Loucy (cell line): ENCODE results near the gene PTPRK.

ENCODE experiments used
- H2AFZ ChIP-seq: fragments of 200-600 bp; sonication (generic); 2 replicates; pipeline ENCODE4 v1.6.0; 2016; ENCODE audit warnings: antibody characterized with exemption, mild to moderate bottlenecking, low read length, moderate library complexity
- H3F3A ChIP-seq: fragments of 200-600 bp; 2 replicates; pipeline ENCODE4 v1.6.0; 2016; ENCODE audit warnings: antibody characterized with exemption, low read depth, mild to moderate bottlenecking
- H3K27me3 ChIP-seq: fragments of 200-600 bp; sonication (generic); 2 replicates; pipeline ENCODE4 v1.6.1; 2014; ENCODE audit warnings: low read length, mild to moderate bottlenecking; ENCODE audit not compliant: insufficient read depth, poor library complexity, severe bottlenecking
- H3K36me3 ChIP-seq: fragments of 200-600 bp; sonication (generic); 2 replicates; pipeline ENCODE4 v1.6.1; 2016; ENCODE audit warnings: low read length; ENCODE audit not compliant: insufficient read depth
- H3K4me1 ChIP-seq: fragments of 200-600 bp; sonication (generic); 2 replicates; pipeline ENCODE4 v1.5.1; 2014; ENCODE audit warnings: low read length, mild to moderate bottlenecking; ENCODE audit not compliant: insufficient read depth, poor library complexity, severe bottlenecking
- H3K4me2 ChIP-seq: fragments of 200-600 bp; sonication (generic); 2 replicates; pipeline ENCODE4 v1.6.0; 2014; ENCODE audit warnings: antibody characterized with exemption, low read length, low read depth, mild to moderate bottlenecking; ENCODE audit not compliant: poor library complexity, severe bottlenecking
- H3K4me3 ChIP-seq: fragments of 200-600 bp; sonication (generic); 2 replicates; pipeline ENCODE4 v1.5.1; 2014; ENCODE audit warnings: low read length, mild to moderate bottlenecking, mixed read lengths; ENCODE audit not compliant: poor library complexity, severe bottlenecking
- H3K79me2 ChIP-seq: fragments of 200-600 bp; sonication (generic); 2 replicates; pipeline ENCODE4 v1.6.1; 2014; ENCODE audit warnings: low read length; ENCODE audit not compliant: insufficient read depth
- H3K9ac ChIP-seq: fragments of 200-600 bp; sonication (generic); 2 replicates; pipeline ENCODE4 v1.6.0; 2014; ENCODE audit warnings: mild to moderate bottlenecking, low read depth, low read length, moderate library complexity; ENCODE audit not compliant: poor library complexity, severe bottlenecking
- H3K9me2 ChIP-seq: fragments of 200-600 bp; sonication (generic); replicated peaks from 2 replicates; pipeline ENCODE4 v1.6.1; 2016; ENCODE audit warnings: low read depth, low read length, mixed read lengths
- H3K9me3 ChIP-seq: fragments of 200-600 bp; sonication (generic); 2 replicates; pipeline ENCODE4 v1.6.1; 2014; ENCODE audit warnings: mild to moderate bottlenecking, antibody characterized with exemption, low read length, low read depth; ENCODE audit not compliant: insufficient read depth
- H4K20me1 ChIP-seq: fragments of 200-600 bp; sonication (generic); 2 replicates; pipeline ENCODE4 v1.6.0; 2014; ENCODE audit warnings: antibody characterized with exemption, low read length, mild to moderate bottlenecking; ENCODE audit not compliant: insufficient read depth, poor library complexity, severe bottlenecking
- CTCF ChIP-seq: fragments of 200-600 bp; sonication (generic); conservative IDR thresholded peaks from 2 replicates; pipeline ENCODE4 v1.5.1; 2014; ENCODE audit warnings: mild to moderate bottlenecking, antibody characterized with exemption, low read length
- EZH2phosphoT487 ChIP-seq: fragments of 200-600 bp; IDR thresholded peaks from 2 replicates; pipeline ENCODE4 v1.6.1; 2018; ENCODE audit warnings: antibody characterized with exemption, mild to moderate bottlenecking, moderate library complexity, borderline replicate concordance

Gene PTPRK

GRCh38 chr6:128388380-128388779, 132.0 kb downstream of the PTPRK start:
- Histone ChIP-seq H4K20me1 (no peaks in the 10 kb centered on the region), H3K27me3 (no peaks in the 10 kb centered on the region), H2AFZ (no peak overlapping the region), H3K9ac (no peak overlapping the region), H3K9me2 (0 out of 2 replicates have a peak, but pooled peaks cover 4% of the 10 kb centered on the region), H3K36me3 (no peaks in the 10 kb centered on the region), H3K4me1 (no peaks in the 10 kb centered on the region), H3K9me3 (no peaks in the 10 kb centered on the region), H3K4me2 (no peak overlapping the region), H3K79me2 (no peaks in the 10 kb centered on the region), H3F3A (no peaks in the 10 kb centered on the region), H3K4me3 (no peak overlapping the region)
- no peak for TF ChIP-seq EZH2phosphoT487
- no peak for TF ChIP-seq CTCF

- TF ChIP-seq EZH2phosphoT487 = no peak
- no peak for TF ChIP-seq CTCF
- Histone ChIP-seq H3K9me3 (0 out of 2 replicates have a peak, but pooled peaks cover 4% of the 10 kb centered on the region), H3K9ac (no peak overlapping the region)
Measured at GRCh38 chr6:128380891-128381290, 139.5 kb downstream of the PTPRK start.

GRCh38 chr6:128379577-128379976, 140.8 kb downstream of the PTPRK start:
- H3K79me2 ChIP-seq = no peaks in the 10 kb centered on the region
- 0 out of 2 replicates have a peak, but pooled peaks cover 4% of the 10 kb centered on the region for H3K9me2 ChIP-seq
- no peaks in the 10 kb centered on the region for H4K20me1 ChIP-seq
- no peak overlapping the region for H3K4me3 ChIP-seq
- H3F3A ChIP-seq = no peaks in the 10 kb centered on the region
- H3K27me3 ChIP-seq = no peaks in the 10 kb centered on the region
- no peaks in the 10 kb centered on the region for H3K36me3 ChIP-seq
- H3K4me1 ChIP-seq = no peaks in the 10 kb centered on the region
- no peak overlapping the region for H3K4me2 ChIP-seq
- H3K9ac ChIP-seq = no peak overlapping the region
- 0 out of 2 replicates have a peak, but pooled peaks cover 6% of the 10 kb centered on the region for H3K9me3 ChIP-seq
- H2AFZ ChIP-seq = no peak overlapping the region
- TF ChIP-seq EZH2phosphoT487 = no peak
- no peak for TF ChIP-seq CTCF

More at GRCh38 chr6:128380891-128381290, 139.5 kb downstream of the PTPRK start:
- Histone ChIP-seq H4K20me1 (no peaks in the 10 kb centered on the region), H2AFZ (no peak overlapping the region), H3K36me3 (no peaks in the 10 kb centered on the region), H3K4me1 (no peaks in the 10 kb centered on the region), H3K27me3 (no peaks in the 10 kb centered on the region), H3K79me2 (no peaks in the 10 kb centered on the region), H3F3A (no peaks in the 10 kb centered on the region), H3K4me2 (no peak overlapping the region), H3K9me2 (0 out of 2 replicates have a peak, but pooled peaks cover 4% of the 10 kb centered on the region), H3K4me3 (no peak overlapping the region)
